ENCODE measurements around the gene PTGES3L. TPM values are rescaled to one million over a fixed set of nuclear protein-coding genes. Genes with fewer than 3 reads are reported as not detected.

PTGES3L gene
- total and polyA plus RNA-seq, 2 of the 13 experiments (the other 11 are each of a cell fraction or from before 2014, with no cell fraction given) = 1.2 to 2.9 TPM

GRCh38 chr17:42920922-42921321 lies 59.0 kb downstream of the PTGES3L start (continued):
- TF ChIP-seq AKNA (CRISPR knock-in tag; IDR thresholded peaks at IDR 0.05; ENCODE audit: borderline replicate concordance) = no peak
- TF ChIP-seq ETV6 (CRISPR knock-in tag; conservative IDR thresholded peaks at IDR 0.05) = no peak
- TF ChIP-seq CSRNP1 (CRISPR knock-in tag; IDR thresholded peaks at IDR 0.05) = no peak
- no peak for TF ChIP-seq PCBP2 (optimal IDR thresholded peaks at IDR 0.05; ENCODE audit: low read depth, low read length, poor library complexity, severe bottlenecking)
- TF ChIP-seq FOSL2 (CRISPR knock-in tag; IDR thresholded peaks at IDR 0.05) = no peak
- TF ChIP-seq KLF15 (CRISPR knock-in tag; IDR thresholded peaks at IDR 0.05; ENCODE audit: borderline replicate concordance) = no peak
- no peak for TF ChIP-seq MTF1 (CRISPR knock-in tag; IDR thresholded peaks at IDR 0.05)
- TF ChIP-seq ZNF790 (CRISPR knock-in tag; IDR thresholded peaks at IDR 0.05; ENCODE audit: borderline replicate concordance) = no peak
- TF ChIP-seq NFIC (IDR thresholded peaks at IDR 0.05; ENCODE audit: low read length) = peak; percentile 82
- no peak for TF ChIP-seq SRSF9 (IDR thresholded peaks at IDR 0.05; ENCODE audit: borderline replicate concordance, insufficient read depth, low read depth, low read length, poor library complexity, severe bottlenecking)
- TF ChIP-seq ATF4 (CRISPR knock-in tag; IDR thresholded peaks at IDR 0.05) = 0 out of 4 replicates have a peak, but pooled peaks of 1 of the 2 experiments have one; percentile 22
- no peak for TF ChIP-seq ZNF567 (CRISPR knock-in tag; IDR thresholded peaks at IDR 0.05; ENCODE audit: borderline replicate concordance)
- peak; percentile 5; the same call in 1 of the 2 replicates for TF ChIP-seq CEBPG (CRISPR knock-in tag; IDR thresholded peaks at IDR 0.05)
- TF ChIP-seq ATF7-NPFF (CRISPR knock-in tag; IDR thresholded peaks at IDR 0.05; ENCODE audit: low read depth) = no peak
- TF ChIP-seq CBX5 (CRISPR knock-in tag; IDR thresholded peaks at IDR 0.05; ENCODE audit: borderline replicate concordance) = no peak
- TF ChIP-seq FOXA3 (CRISPR knock-in tag; IDR thresholded peaks at IDR 0.05) = peak; percentile 55; the same call in 1 of the 2 replicates
- no peak for TF ChIP-seq ZBED4 (CRISPR knock-in tag; IDR thresholded peaks at IDR 0.05; ENCODE audit: borderline replicate concordance)
- TF ChIP-seq ZNF570 (CRISPR knock-in tag; IDR thresholded peaks at IDR 0.05; ENCODE audit: borderline replicate concordance) = no peak
- TF ChIP-seq ZNF766 (CRISPR knock-in tag; IDR thresholded peaks at IDR 0.05; ENCODE audit: borderline replicate concordance) = no peak

Measured in HepG2 (cell line).